HepG2 (cell line): Measurements from ENCODE around the gene H6PD. TPM values are rescaled to one million over a fixed set of nuclear protein-coding genes. Genes with fewer than 3 reads are reported as not detected.

ENCODE experiments used
- AKNA ChIP-seq: sonication (generic); formaldehyde crosslinking; IDR thresholded peaks from 2 replicates; pipeline ENCODE4 v1.4.0; 2020; ENCODE audit warnings: missing genetic modification reagents, borderline replicate concordance
- CSRNP1 ChIP-seq: sonication (generic); formaldehyde crosslinking; IDR thresholded peaks from 2 replicates; pipeline ENCODE4 v1.8.1; 2023; ENCODE audit warnings: mild to moderate bottlenecking, missing genetic modification reagents
- ETS1 ChIP-seq: sonication (generic); formaldehyde crosslinking; IDR thresholded peaks from 2 replicates; pipeline ENCODE4 v1.4.0; 2020; ENCODE audit warnings: missing genetic modification reagents
- FOXC1 ChIP-seq: sonication (generic); formaldehyde crosslinking; IDR thresholded peaks from 2 replicates; pipeline ENCODE4 v1.8.0; 2022; ENCODE audit warnings: mild to moderate bottlenecking, missing genetic modification reagents, borderline replicate concordance
- GTF2F1 ChIP-seq: fragments of 150-350 bp; IDR thresholded peaks from 2 replicates; pipeline ENCODE4 v1.6.1; 2014; ENCODE audit warnings: low read length
- IKZF5 ChIP-seq: IDR thresholded peaks from 2 replicates; pipeline ENCODE4 v1.6.1; 2018; ENCODE audit warnings: missing genetic modification reagents, mild to moderate bottlenecking, missing compliant biosample characterization
- MXD1 ChIP-seq: sonication (generic); formaldehyde crosslinking; IDR thresholded peaks from 2 replicates; pipeline ENCODE4 v1.4.0; 2020; ENCODE audit warnings: mild to moderate bottlenecking, missing genetic modification reagents
- NFE2 ChIP-seq: sonication (generic); formaldehyde crosslinking; IDR thresholded peaks from 2 replicates; pipeline ENCODE4 v1.4.0; 2020; ENCODE audit warnings: missing genetic modification reagents
- PLRG1 ChIP-seq: fragments of 450-650 bp; conservative IDR thresholded peaks from 2 replicates; pipeline ENCODE4 v1.6.1; 2016
- RBAK ChIP-seq: sonication (generic); formaldehyde crosslinking; IDR thresholded peaks from 2 replicates; pipeline ENCODE4 v1.5.1; 2020; ENCODE audit warnings: mild to moderate bottlenecking, missing genetic modification reagents
- SP5 ChIP-seq: IDR thresholded peaks from 2 replicates; pipeline ENCODE4 v1.6.1; 2016; ENCODE audit warnings: low read depth, borderline replicate concordance
- ZNF431 ChIP-seq: sonication (generic); formaldehyde crosslinking; IDR thresholded peaks from 2 replicates; pipeline ENCODE4 v1.9.0; 2022; ENCODE audit warnings: missing genetic modification reagents, low read depth, mild to moderate bottlenecking, borderline replicate concordance
- ZNF598 ChIP-seq: sonication (generic); formaldehyde crosslinking; IDR thresholded peaks from 2 replicates; pipeline ENCODE4 v1.5.1; 2020; ENCODE audit warnings: mild to moderate bottlenecking, missing genetic modification reagents, borderline replicate concordance
- ZNF629 ChIP-seq: sonication (generic); formaldehyde crosslinking; conservative IDR thresholded peaks from 2 replicates; pipeline ENCODE4 v1.5.0; 2020; ENCODE audit warnings: missing genetic modification reagents
- ZNF747 ChIP-seq: sonication (generic); formaldehyde crosslinking; IDR thresholded peaks from 2 replicates; pipeline ENCODE4 v1.8.1; 2023; ENCODE audit warnings: missing genetic modification reagents, mild to moderate bottlenecking, borderline replicate concordance
- ZNF776 ChIP-seq: sonication (generic); formaldehyde crosslinking; IDR thresholded peaks from 2 replicates; pipeline ENCODE4 v1.4.0; 2020; ENCODE audit warnings: mild to moderate bottlenecking, missing genetic modification reagents
- ZNF883 ChIP-seq: sonication (generic); formaldehyde crosslinking; IDR thresholded peaks from 2 replicates; pipeline ENCODE4 v1.5.1; 2020; ENCODE audit warnings: mild to moderate bottlenecking, missing genetic modification reagents; ENCODE audit errors: not compliant biosample characterization
- ZSCAN12 ChIP-seq: sonication (generic); formaldehyde crosslinking; IDR thresholded peaks from 2 replicates; pipeline ENCODE4 v1.9.0; 2021; ENCODE audit warnings: mild to moderate bottlenecking, missing genetic modification reagents
- polyA plus RNA-seq, 8 experiments: library from polyadenylated mRNA; depleted of rRNA in 3 of 8; stranded (reverse) in 7 of 8; unstranded in 1 of 8; fragments of >200 nt; fragmentation: Illumina TruSeq in 4 of 8; extraction: Trizol in 4 of 8; gene quantifications; 2 replicates each; pipeline versions ENCODE4 v1.2.1 to v1.2.3, GENCODE V29; 2011 to 2016; ENCODE audit warnings: low read depth in 4 of 8, missing spikeins in 1 of 8, mixed read lengths in 1 of 8; ENCODE audit not compliant: insufficient read depth in 1 of 8
- total RNA-seq, 5 experiments: library from RNA; depleted of rRNA; stranded (reverse); fragments of >200 nt; fragmentation: Illumina TruSeq; extraction: Trizol; gene quantifications; 2 replicates each; pipeline ENCODE4 v1.2.3, GENCODE V29; 2016; ENCODE audit warnings: low read depth in 1 of 5

H6PD gene
- total and polyA plus RNA-seq, 2 of the 13 experiments (the other 11 are each of a cell fraction or from before 2014, with no cell fraction given): 9.3 to 14.1 TPM

- TF ChIP-seq CSRNP1: no peak
- TF ChIP-seq ZNF598 (CRISPR knock-in tag): no peak
- TF ChIP-seq AKNA (CRISPR knock-in tag): no peak
- TF ChIP-seq ZNF776 (CRISPR knock-in tag): no peak
- peak; percentile 53 for TF ChIP-seq SP5 (CRISPR knock-in tag)
- TF ChIP-seq ZSCAN12: no peak
- TF ChIP-seq RBAK (CRISPR knock-in tag): no peak
- TF ChIP-seq FOXC1 (CRISPR knock-in tag): no peak
- TF ChIP-seq IKZF5 (CRISPR knock-in tag): peak; percentile 66
- no peak for TF ChIP-seq ZNF883
- no peak for TF ChIP-seq NFE2 (CRISPR knock-in tag)
- no peak for TF ChIP-seq ZNF747 (CRISPR knock-in tag)
- TF ChIP-seq ZNF431: no peak
- no peak for TF ChIP-seq MXD1 (CRISPR knock-in tag)
- no peak; the same call in 1 of the 2 replicates for TF ChIP-seq ZNF629
- TF ChIP-seq PLRG1: no peak
- no peak for TF ChIP-seq GTF2F1
- no peak for TF ChIP-seq ETS1 (CRISPR knock-in tag)
These were observed 5.2 kb downstream of the H6PD start (continued) for GRCh38 chr1:9239622-9240401.
